NB4 (cell line): ENCODE data around the gene FHIP1B.

Experiments used
- DNase-seq: peaks from one replicate; pipeline ENCODE4 v3.0.0; 2010; ENCODE audit warnings: low read depth
- H3K4me3 ChIP-seq: one replicate; pipeline ENCODE4 v1.5.1; 2011; ENCODE audit warnings: mild to moderate bottlenecking, low read depth, low read length, moderate library complexity
- CTCF ChIP-seq: IDR thresholded peaks from one replicate; pipeline ENCODE4 v1.5.1; 2012; ENCODE audit warnings: low read depth, low read length
- MAX ChIP-seq: IDR thresholded peaks from 2 replicates; pipeline ENCODE4 v1.6.1; 2011; ENCODE audit warnings: low read depth, low read length
- MYC ChIP-seq: IDR thresholded peaks from 2 replicates; pipeline ENCODE4 v1.6.1; 2011; ENCODE audit warnings: low read depth, low read length
- POLR2A ChIP-seq: IDR thresholded peaks from 2 replicates; pipeline ENCODE4 v1.6.1; 2011; ENCODE audit warnings: mild to moderate bottlenecking; ENCODE audit not compliant: insufficient read length; ENCODE audit errors: extremely low read depth

FHIP1B gene

DNA sequence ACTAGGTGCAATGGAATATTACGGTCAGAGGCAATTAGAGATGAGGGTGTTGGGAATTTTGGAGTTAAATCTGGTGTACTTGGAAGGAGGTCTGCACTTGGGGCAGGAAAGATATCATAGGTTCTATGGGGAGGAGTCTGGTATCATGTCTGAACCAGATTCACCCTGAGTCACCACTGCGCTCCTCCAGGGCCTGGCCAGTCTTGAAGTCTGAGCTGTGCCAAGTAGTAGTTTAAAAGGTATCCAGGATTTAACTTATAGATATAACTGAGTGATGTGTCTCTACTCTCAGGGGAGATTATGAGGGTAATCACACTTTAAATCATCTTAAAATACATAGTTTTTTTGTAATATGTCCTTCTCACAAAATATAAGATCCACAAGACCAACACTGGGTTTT lies 11.1 kb upstream of the FHIP1B start:
- no peak for DNase-seq
- no peak for TF ChIP-seq MYC
- TF ChIP-seq MAX = no peak
- no peak for TF ChIP-seq CTCF
- no peak for TF ChIP-seq POLR2A
- H3K4me3 ChIP-seq = no peak overlapping the region

GRCh38 chr11:6241316-6241715 lies 6.9 kb upstream of the FHIP1B start:
- DNase-seq = no peak
- no peak for TF ChIP-seq POLR2A
- TF ChIP-seq MAX = no peak
- TF ChIP-seq MYC = no peak
- TF ChIP-seq CTCF = no peak
- H3K4me3 ChIP-seq = no peak overlapping the region

GRCh38 chr11:6240781-6241180 lies 6.3 kb upstream of the FHIP1B start:
- peak; percentile 68 for DNase-seq
- H3K4me3 ChIP-seq = no peak overlapping the region
- no peak for TF ChIP-seq CTCF
- no peak for TF ChIP-seq POLR2A
- no peak for TF ChIP-seq MAX
- TF ChIP-seq MYC = no peak

GRCh38 chr11:6240139-6240538 lies 5.7 kb upstream of the FHIP1B start:
- no peak for DNase-seq
- no peak overlapping the region for H3K4me3 ChIP-seq
- TF ChIP-seq MAX (no peak), CTCF (no peak), MYC (no peak), POLR2A (no peak)

GRCh38 chr11:6238902-6239301 lies 4.5 kb upstream of the FHIP1B start, which contains the start of gene CNGA4:
Gene CNGA4, plus strand, starts transcription at chr11:6239089. Its CDS starts 118 bp downstream, at chr11:6239207.
- TF ChIP-seq CTCF = no peak
- TF ChIP-seq MYC = no peak
- TF ChIP-seq POLR2A = no peak
- no peak for TF ChIP-seq MAX
- H3K4me3 ChIP-seq = no peak within 1 kb of the TSS
- no peak for DNase-seq

DNA sequence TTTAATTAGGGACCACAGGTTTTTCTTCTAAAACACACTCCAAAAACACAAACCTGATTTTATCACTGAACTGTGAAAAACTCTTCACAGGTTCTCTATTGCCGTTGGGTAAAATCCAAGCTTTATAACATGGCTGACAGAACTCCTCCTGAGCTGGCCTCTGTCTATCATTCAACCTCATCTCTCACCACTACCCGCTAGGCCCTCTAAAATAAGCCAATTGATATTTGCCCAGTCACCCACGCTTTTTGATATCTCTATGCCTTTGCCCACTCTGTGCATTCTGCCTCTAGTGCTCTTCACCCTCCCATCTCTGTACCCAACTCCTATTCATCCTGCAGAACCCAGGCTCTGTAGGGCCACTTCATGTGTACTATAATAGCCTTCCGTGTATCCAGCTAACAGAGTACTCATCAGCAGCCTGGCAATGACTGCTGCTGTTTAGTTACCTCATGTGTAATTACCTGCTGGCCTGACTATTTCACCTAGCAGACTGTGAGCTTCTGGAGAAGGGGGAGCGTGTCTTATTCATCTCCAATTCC lies 3.4 kb upstream of the FHIP1B start:
- DNase-seq = no peak
- TF ChIP-seq POLR2A (no peak), MAX (no peak), MYC (no peak), CTCF (no peak)

More for the DNA sequence above, 3.4 kb upstream of the FHIP1B start:
- no peak overlapping the region for H3K4me3 ChIP-seq
